GM23338 (cell line): ENCODE data around the gene TUB.

Experiments used
- CREB1 ChIP-seq: fragments of 250-450 bp; sonication (Bioruptor Pico); IDR thresholded peaks from 2 replicates; pipeline ENCODE4 v1.5.0; 2020; ENCODE audit warnings: low read depth, mild to moderate bottlenecking, moderate library complexity
- CTCF ChIP-seq, 2 experiments: fragments of 200-600 bp in 1 of 2; sonication (generic) in 1 of 2; conservative IDR thresholded peaks; 2 replicates each; pipeline versions ENCODE4 v1.5.1 to v1.6.1; 2016 to 2017; ENCODE audit warnings: antibody characterized with exemption in 2 of 2, low read depth in 2 of 2, mild to moderate bottlenecking in 2 of 2, moderate library complexity in 1 of 2
- ETS1 ChIP-seq: IDR thresholded peaks from 2 replicates; pipeline ENCODE4 v1.6.1; 2016; ENCODE audit warnings: antibody characterized with exemption
- EZH2 ChIP-seq: fragments of 200-600 bp; sonication (generic); IDR thresholded peaks from one replicate; pipeline ENCODE4 v1.8.0; 2017; ENCODE audit warnings: antibody characterized with exemption, mild to moderate bottlenecking, low read depth; ENCODE audit not compliant: unreplicated experiment
- EZH2phosphoT487 ChIP-seq: fragments of 200-600 bp; sonication (generic); IDR thresholded peaks from one replicate; pipeline ENCODE4 v1.8.1; 2018; ENCODE audit warnings: antibody characterized with exemption; ENCODE audit not compliant: unreplicated experiment
- JUNB ChIP-seq: IDR thresholded peaks from one replicate; pipeline ENCODE4 v1.6.1; 2016; ENCODE audit warnings: antibody characterized with exemption; ENCODE audit not compliant: unreplicated experiment
- NANOG ChIP-seq: IDR thresholded peaks from 2 replicates; pipeline ENCODE4 v1.6.1; 2016; ENCODE audit warnings: antibody characterized with exemption, borderline replicate concordance
- POLR2AphosphoS5 ChIP-seq: IDR thresholded peaks from 2 replicates; pipeline ENCODE4 v1.6.1; 2016; ENCODE audit warnings: antibody characterized with exemption, low read depth
- REST ChIP-seq: IDR thresholded peaks from one replicate; pipeline ENCODE4 v1.6.1; 2018; ENCODE audit warnings: antibody characterized with exemption; ENCODE audit not compliant: unreplicated experiment
- STAT1 ChIP-seq: IDR thresholded peaks from one replicate; pipeline ENCODE4 v1.6.1; 2016; ENCODE audit warnings: antibody characterized with exemption; ENCODE audit not compliant: unreplicated experiment
- ZNF114 ChIP-seq: fragments of 250-450 bp; sonication (Bioruptor Pico); IDR thresholded peaks from 2 replicates; pipeline ENCODE4 v1.5.0; 2020; ENCODE audit warnings: mild to moderate bottlenecking, moderate library complexity
- ZNF331 ChIP-seq: fragments of 250-450 bp; sonication (Bioruptor Pico); IDR thresholded peaks from 2 replicates; pipeline ENCODE4 v1.5.0; 2020; ENCODE audit warnings: low read depth, mild to moderate bottlenecking, moderate library complexity
- TF ChIP-seq, protein P1 (sequence below): fragments of 250-450 bp; sonication (Bioruptor Pico); IDR thresholded peaks from 2 replicates; pipeline ENCODE4 v1.5.0; 2020; ENCODE audit warnings: mild to moderate bottlenecking, moderate library complexity

GRCh38 chr11:8127447-8127846 lies 46.4 kb downstream of the TUB start:
- TF ChIP-seq CTCF (conservative IDR thresholded peaks at IDR 0.05; ENCODE audit: low read depth in 2 of 2), result no peak
- TF ChIP-seq POLR2AphosphoS5, result no peak
- no peak for TF ChIP-seq EZH2
- no peak for TF ChIP-seq EZH2phosphoT487
- no peak for TF ChIP-seq CREB1
- no peak for TF ChIP-seq ETS1
- no peak for TF ChIP-seq REST
- TF ChIP-seq NANOG, result no peak
- TF ChIP-seq JUNB, result no peak
- TF ChIP-seq, protein P1, sequence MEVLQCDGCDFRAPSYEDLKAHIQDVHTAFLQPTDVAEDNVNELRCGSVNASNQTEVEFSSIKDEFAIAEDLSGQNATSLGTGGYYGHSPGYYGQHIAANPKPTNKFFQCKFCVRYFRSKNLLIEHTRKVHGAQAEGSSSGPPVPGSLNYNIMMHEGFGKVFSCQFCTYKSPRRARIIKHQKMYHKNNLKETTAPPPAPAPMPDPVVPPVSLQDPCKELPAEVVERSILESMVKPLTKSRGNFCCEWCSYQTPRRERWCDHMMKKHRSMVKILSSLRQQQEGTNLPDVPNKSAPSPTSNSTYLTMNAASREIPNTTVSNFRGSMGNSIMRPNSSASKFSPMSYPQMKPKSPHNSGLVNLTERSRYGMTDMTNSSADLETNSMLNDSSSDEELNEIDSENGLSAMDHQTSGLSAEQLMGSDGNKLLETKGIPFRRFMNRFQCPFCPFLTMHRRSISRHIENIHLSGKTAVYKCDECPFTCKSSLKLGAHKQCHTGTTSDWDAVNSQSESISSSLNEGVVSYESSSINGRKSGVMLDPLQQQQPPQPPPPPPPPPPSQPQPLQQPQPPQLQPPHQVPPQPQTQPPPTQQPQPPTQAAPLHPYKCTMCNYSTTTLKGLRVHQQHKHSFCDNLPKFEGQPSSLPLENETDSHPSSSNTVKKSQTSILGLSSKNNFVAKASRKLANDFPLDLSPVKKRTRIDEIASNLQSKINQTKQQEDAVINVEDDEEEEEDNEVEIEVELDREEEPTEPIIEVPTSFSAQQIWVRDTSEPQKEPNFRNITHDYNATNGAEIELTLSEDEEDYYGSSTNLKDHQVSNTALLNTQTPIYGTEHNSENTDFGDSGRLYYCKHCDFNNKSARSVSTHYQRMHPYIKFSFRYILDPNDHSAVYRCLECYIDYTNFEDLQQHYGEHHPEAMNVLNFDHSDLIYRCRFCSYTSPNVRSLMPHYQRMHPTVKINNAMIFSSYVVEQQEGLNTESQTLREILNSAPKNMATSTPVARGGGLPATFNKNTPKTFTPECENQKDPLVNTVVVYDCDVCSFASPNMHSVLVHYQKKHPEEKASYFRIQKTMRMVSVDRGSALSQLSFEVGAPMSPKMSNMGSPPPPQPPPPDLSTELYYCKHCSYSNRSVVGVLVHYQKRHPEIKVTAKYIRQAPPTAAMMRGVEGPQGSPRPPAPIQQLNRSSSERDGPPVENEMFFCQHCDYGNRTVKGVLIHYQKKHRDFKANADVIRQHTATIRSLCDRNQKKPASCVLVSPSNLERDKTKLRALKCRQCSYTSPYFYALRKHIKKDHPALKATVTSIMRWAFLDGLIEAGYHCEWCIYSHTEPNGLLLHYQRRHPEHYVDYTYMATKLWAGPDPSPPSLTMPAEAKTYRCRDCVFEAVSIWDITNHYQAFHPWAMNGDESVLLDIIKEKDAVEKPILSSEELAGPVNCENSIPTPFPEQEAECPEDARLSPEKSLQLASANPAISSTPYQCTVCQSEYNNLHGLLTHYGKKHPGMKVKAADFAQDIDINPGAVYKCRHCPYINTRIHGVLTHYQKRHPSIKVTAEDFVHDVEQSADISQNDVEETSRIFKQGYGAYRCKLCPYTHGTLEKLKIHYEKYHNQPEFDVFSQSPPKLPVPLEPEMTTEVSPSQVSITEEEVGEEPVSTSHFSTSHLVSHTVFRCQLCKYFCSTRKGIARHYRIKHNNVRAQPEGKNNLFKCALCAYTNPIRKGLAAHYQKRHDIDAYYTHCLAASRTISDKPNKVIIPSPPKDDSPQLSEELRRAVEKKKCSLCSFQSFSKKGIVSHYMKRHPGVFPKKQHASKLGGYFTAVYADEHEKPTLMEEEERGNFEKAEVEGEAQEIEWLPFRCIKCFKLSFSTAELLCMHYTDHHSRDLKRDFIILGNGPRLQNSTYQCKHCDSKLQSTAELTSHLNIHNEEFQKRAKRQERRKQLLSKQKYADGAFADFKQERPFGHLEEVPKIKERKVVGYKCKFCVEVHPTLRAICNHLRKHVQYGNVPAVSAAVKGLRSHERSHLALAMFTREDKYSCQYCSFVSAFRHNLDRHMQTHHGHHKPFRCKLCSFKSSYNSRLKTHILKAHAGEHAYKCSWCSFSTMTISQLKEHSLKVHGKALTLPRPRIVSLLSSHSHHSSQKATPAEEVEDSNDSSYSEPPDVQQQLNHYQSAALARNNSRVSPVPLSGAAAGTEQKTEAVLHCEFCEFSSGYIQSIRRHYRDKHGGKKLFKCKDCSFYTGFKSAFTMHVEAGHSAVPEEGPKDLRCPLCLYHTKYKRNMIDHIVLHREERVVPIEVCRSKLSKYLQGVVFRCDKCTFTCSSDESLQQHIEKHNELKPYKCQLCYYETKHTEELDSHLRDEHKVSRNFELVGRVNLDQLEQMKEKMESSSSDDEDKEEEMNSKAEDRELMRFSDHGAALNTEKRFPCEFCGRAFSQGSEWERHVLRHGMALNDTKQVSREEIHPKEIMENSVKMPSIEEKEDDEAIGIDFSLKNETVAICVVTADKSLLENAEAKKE (CRISPR knock-in tag), result no peak
- TF ChIP-seq ZNF331 (CRISPR knock-in tag), result no peak
- TF ChIP-seq ZNF114 (CRISPR knock-in tag), result no peak
- no peak for TF ChIP-seq STAT1
